GM18861 (cell line): ENCODE measurements around the gene RPS6KB1.
"Not testable (repeated sequence)": the region's sequence is repeated elsewhere in the genome, so short reads cannot be mapped to it uniquely, and the experiment has no call there.

Source experiments
- ATAC-seq: cut with Tn5 transposase; IDR thresholded peaks from one replicate; pipeline ENCODE4 v1.9.1; 2021; ENCODE audit not compliant: unreplicated experiment

RPS6KB1 gene

GRCh38 chr17:59933317-59933716 lies 40.4 kb downstream of the RPS6KB1 start:
- ATAC-seq: not testable (repeated sequence)

GRCh38 chr17:59940697-59941096 lies 47.8 kb downstream of the RPS6KB1 start:
- not testable (repeated sequence) for ATAC-seq

- no peak for ATAC-seq
Observed at GRCh38 chr17:59941131-59941530, 48.2 kb downstream of the RPS6KB1 start.

- ATAC-seq: not testable (repeated sequence)
Observed at GRCh38 chr17:59946433-59946832, 53.5 kb downstream of the RPS6KB1 start.

- ATAC-seq: not testable (repeated sequence)
Observed at GRCh38 chr17:59947310-59947709, 54.4 kb downstream of the RPS6KB1 start.

GRCh38 chr17:59950049-59950448 lies 57.1 kb downstream of the RPS6KB1 start:
- ATAC-seq: no peak

- no peak for ATAC-seq
Observed at GRCh38 chr17:59954856-59955255, 61.9 kb downstream of the RPS6KB1 start.

GRCh38 chr17:59959574-59959973 lies 66.7 kb downstream of the RPS6KB1 start:
- not testable (repeated sequence) for ATAC-seq

GRCh38 chr17:59962739-59963318 lies 69.9 kb downstream of the RPS6KB1 start:
- no peak for ATAC-seq

GRCh38 chr17:59963738-59964481 lies 71.0 kb downstream of the RPS6KB1 start:
- ATAC-seq: no peak

GRCh38 chr17:59964482-59965328 lies 71.8 kb downstream of the RPS6KB1 start, which contains the start of gene RNFT1:
Gene RNFT1 (minus strand): TSS chr17:59964740. CDS start chr17:59964663, 77 bp downstream.
- no peak for ATAC-seq

- ATAC-seq: not testable (repeated sequence)
Observed at GRCh38 chr17:59971771-59972170, 78.8 kb downstream of the RPS6KB1 start.

- ATAC-seq: no peak
Observed at GRCh38 chr17:59972778-59973177, 79.9 kb downstream of the RPS6KB1 start.

GRCh38 chr17:59973483-59973882 lies 80.6 kb downstream of the RPS6KB1 start:
- ATAC-seq: not testable (repeated sequence)

- not testable (repeated sequence) for ATAC-seq
Observed at GRCh38 chr17:59975166-59975565, 82.2 kb downstream of the RPS6KB1 start.

- not testable (repeated sequence) for ATAC-seq
Observed at GRCh38 chr17:59996608-59997007, 103.7 kb downstream of the RPS6KB1 start.
